OCI-LY1 (cell line): Measurements from ENCODE around the gene NSUN5.
A peak's percentile ranks its signal among the peaks of the same experiment; 100 is the strongest.
"Not testable (repeated sequence)": the region's sequence is repeated elsewhere in the genome, so short reads cannot be mapped to it uniquely, and the experiment has no call there.

Experiments used
- H2AFZ ChIP-seq: fragments of 200-600 bp; sonication (generic), shearing (Covaris generic); 2 replicates; pipeline ENCODE4 v1.6.0; 2014; ENCODE audit warnings: antibody characterized with exemption, mild to moderate bottlenecking, low read length
- H3F3A ChIP-seq: fragments of 200-600 bp; sonication (generic), shearing (Covaris generic); 2 replicates; pipeline ENCODE4 v1.6.0; 2014; ENCODE audit warnings: mild to moderate bottlenecking, antibody characterized with exemption, low read length, moderate library complexity; ENCODE audit not compliant: insufficient read depth
- H3K27ac ChIP-seq: fragments of 200-600 bp; sonication (generic); 2 replicates; pipeline ENCODE4 v1.5.1; 2014; ENCODE audit warnings: low read length, mixed run types, mild to moderate bottlenecking, low read depth; ENCODE audit not compliant: poor library complexity, severe bottlenecking
- H3K27me3 ChIP-seq: fragments of 200-600 bp; sonication (generic); 2 replicates; pipeline ENCODE4 v1.6.0; 2014; ENCODE audit warnings: antibody characterized with exemption, mild to moderate bottlenecking, low read length, moderate library complexity; ENCODE audit not compliant: insufficient read depth
- H3K36me3 ChIP-seq: fragments of 200-600 bp; sonication (generic); 2 replicates; pipeline ENCODE4 v1.6.1; 2014; ENCODE audit warnings: mild to moderate bottlenecking, antibody characterized with exemption, low read length, moderate library complexity, mixed read lengths; ENCODE audit not compliant: insufficient read depth
- H3K4me1 ChIP-seq: fragments of 200-600 bp; sonication (generic); 2 replicates; pipeline ENCODE4 v1.5.1; 2014; ENCODE audit warnings: mild to moderate bottlenecking, low read length, moderate library complexity; ENCODE audit not compliant: insufficient read depth, severe bottlenecking
- H3K4me2 ChIP-seq: fragments of 200-600 bp; sonication (generic), shearing (Covaris generic); 2 replicates; pipeline ENCODE4 v1.6.1; 2014; ENCODE audit warnings: low read length
- H3K4me3 ChIP-seq: fragments of 200-600 bp; sonication (generic); 2 replicates; pipeline ENCODE4 v1.5.1; 2014; ENCODE audit warnings: low read length, low read depth, mild to moderate bottlenecking, mixed read lengths; ENCODE audit not compliant: poor library complexity, severe bottlenecking
- H3K79me2 ChIP-seq: fragments of 200-600 bp; shearing (Covaris generic); 2 replicates; pipeline ENCODE4 v1.6.1; 2016; ENCODE audit warnings: mixed run types, low read length, mixed read lengths; ENCODE audit not compliant: insufficient read depth
- H3K9ac ChIP-seq: fragments of 200-600 bp; sonication (generic), shearing (Covaris generic); 2 replicates; pipeline ENCODE4 v1.6.1; 2014; ENCODE audit warnings: mild to moderate bottlenecking, low read length, mixed read lengths
- H3K9me2 ChIP-seq: fragments of 200-600 bp; sonication (generic), shearing (Covaris generic); 2 replicates; pipeline ENCODE4 v1.6.1; 2014; ENCODE audit warnings: low read depth, mild to moderate bottlenecking, low read length, mixed read lengths
- H3K9me3 ChIP-seq: fragments of 200-600 bp; shearing (Covaris generic); 2 replicates; pipeline ENCODE4 v1.6.1; 2014; ENCODE audit warnings: low read length, mixed read lengths
- H4K20me1 ChIP-seq: fragments of 200-600 bp; sonication (generic), shearing (Covaris generic); 2 replicates; pipeline ENCODE4 v1.6.0; 2016; ENCODE audit warnings: mild to moderate bottlenecking, low read length; ENCODE audit not compliant: insufficient read depth
- EZH2 ChIP-seq: fragments of 200-600 bp; sonication (generic), shearing (Covaris generic); IDR thresholded peaks from 2 replicates; pipeline ENCODE4 v1.8.0; 2017; ENCODE audit warnings: borderline replicate concordance, mixed run types, mild to moderate bottlenecking, antibody characterized with exemption, low read length, moderate library complexity, mixed read lengths
- TF ChIP-seq, protein P1 (sequence below): fragments of 200-600 bp; sonication (generic), shearing (Covaris generic); IDR thresholded peaks from 2 replicates; pipeline ENCODE4 v1.5.1; 2017; ENCODE audit warnings: mild to moderate bottlenecking, antibody characterized with exemption, low read length, moderate library complexity, mixed read lengths

Gene NSUN5

DNA sequence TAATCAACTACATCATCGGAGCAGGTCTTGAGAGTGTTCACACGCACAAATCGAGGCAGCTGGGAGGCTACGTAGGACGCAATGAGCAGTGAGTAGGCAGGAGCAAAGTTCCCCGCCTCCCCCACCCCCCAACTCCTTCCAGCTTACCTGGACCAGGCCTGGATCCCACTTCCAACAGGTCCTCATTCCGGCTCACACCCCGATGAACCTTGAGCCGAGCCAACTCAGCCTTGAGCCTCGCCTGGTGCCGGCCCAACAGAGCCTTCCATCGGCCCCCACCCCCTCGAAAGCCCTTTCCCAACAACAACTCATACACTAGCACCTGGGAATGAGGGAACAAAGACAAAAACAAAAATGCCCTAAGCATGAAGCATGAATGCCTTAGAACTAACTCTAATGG is 1.2 kb downstream of the NSUN5 start:
- Histone ChIP-seq H4K20me1 (no peaks in the 10 kb centered on the region), H3K9me2 (no peaks in the 10 kb centered on the region), H3K79me2 (peaks cover 21% of the 10 kb centered on the region), H3K27me3 (no peaks in the 10 kb centered on the region), H3K4me2 (peak overlapping the region; percentile 89), H3K4me1 (peaks cover 22% of the 10 kb centered on the region), H3K9ac (peak overlapping the region; percentile 79), H2AFZ (no peak overlapping the region), H3F3A (no peaks in the 10 kb centered on the region), H3K9me3 (no peaks in the 10 kb centered on the region; the same call in 1 of the 2 replicates), H3K36me3 (peaks cover 48% of the 10 kb centered on the region), H3K27ac (peak overlapping the region; percentile 41), H3K4me3 (peak overlapping the region; percentile 80)
- TF ChIP-seq EZH2 = no peak
- TF ChIP-seq, protein P1, sequence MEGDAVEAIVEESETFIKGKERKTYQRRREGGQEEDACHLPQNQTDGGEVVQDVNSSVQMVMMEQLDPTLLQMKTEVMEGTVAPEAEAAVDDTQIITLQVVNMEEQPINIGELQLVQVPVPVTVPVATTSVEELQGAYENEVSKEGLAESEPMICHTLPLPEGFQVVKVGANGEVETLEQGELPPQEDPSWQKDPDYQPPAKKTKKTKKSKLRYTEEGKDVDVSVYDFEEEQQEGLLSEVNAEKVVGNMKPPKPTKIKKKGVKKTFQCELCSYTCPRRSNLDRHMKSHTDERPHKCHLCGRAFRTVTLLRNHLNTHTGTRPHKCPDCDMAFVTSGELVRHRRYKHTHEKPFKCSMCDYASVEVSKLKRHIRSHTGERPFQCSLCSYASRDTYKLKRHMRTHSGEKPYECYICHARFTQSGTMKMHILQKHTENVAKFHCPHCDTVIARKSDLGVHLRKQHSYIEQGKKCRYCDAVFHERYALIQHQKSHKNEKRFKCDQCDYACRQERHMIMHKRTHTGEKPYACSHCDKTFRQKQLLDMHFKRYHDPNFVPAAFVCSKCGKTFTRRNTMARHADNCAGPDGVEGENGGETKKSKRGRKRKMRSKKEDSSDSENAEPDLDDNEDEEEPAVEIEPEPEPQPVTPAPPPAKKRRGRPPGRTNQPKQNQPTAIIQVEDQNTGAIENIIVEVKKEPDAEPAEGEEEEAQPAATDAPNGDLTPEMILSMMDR = no peak

DNA sequence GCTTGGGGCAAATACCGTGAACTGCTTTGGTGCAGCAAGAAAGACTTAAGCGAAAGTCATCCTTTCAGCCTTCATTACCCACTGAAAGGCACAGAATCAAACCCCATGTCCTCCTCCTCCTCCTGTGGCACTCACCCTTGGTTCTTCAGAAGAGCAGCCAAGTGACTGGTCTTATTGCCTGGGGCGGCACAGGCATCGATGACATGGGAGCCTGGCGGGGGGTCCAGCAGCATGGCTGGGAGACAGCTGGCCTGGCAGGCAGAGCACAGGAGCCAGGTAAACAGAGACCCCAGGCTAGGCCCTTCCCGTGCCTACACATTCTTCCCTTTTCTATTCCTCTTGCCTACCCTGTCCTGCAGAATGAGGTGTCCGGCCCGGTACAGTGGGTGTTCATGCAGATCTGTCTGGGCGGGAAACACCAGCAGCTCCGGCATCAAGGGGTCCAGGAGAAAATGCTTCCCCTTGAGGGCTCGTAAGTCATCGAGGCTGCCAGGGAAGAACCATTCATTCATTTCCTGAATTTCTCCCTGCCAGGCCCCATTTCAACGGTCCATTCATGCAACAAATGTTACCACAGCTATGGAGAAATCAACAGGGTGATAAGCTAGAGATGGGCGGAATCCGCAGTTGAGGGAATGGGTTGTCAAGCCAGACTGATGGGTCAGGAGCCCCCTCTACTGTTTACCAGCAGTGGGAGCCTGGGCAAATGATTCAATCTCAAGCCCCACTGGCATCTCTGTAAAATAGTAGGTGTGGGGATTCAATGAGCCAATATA is 3.8 kb downstream of the NSUN5 start:
- not testable (repeated sequence) for H3K9me2 ChIP-seq, H2AFZ ChIP-seq, H3K9me3 ChIP-seq, H3K9ac ChIP-seq, H3K27ac ChIP-seq, H3F3A ChIP-seq, H3K27me3 ChIP-seq, H3K4me2 ChIP-seq, H4K20me1 ChIP-seq, H3K4me3 ChIP-seq
- peaks cover 21% of the 10 kb centered on the region for H3K79me2 ChIP-seq
- peaks cover 22% of the 10 kb centered on the region for H3K4me1 ChIP-seq
- peaks cover 48% of the 10 kb centered on the region for H3K36me3 ChIP-seq

DNA sequence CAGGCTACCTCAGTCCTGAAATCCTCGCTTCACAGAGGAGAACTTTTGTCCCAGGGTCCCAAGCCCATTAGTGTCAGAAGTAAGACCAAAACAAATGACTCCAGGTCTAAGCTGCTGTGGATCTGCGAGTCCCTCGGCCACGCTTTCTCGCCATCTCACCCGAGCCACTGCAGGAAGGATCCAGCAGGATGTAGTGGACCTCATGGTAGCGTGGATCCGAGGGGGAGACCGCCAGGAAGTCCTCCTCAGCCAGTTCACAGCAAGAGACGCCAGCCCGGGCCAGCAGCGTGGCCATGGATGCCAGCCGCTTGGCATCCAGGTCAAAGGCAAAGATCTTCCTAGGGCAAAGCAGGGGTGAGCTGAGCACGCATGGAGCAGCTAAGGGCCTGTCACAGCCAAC is 4.6 kb downstream of the NSUN5 start:
- Histone ChIP-seq H4K20me1 (no peaks in the 10 kb centered on the region), H3F3A (no peaks in the 10 kb centered on the region), H3K4me3 (no peak overlapping the region), H2AFZ (no peak overlapping the region), H3K9me3 (no peaks in the 10 kb centered on the region), H3K4me1 (peaks cover 18% of the 10 kb centered on the region), H3K4me2 (no peak overlapping the region), H3K79me2 (peaks cover 21% of the 10 kb centered on the region), H3K36me3 (peaks cover 48% of the 10 kb centered on the region), H3K9ac (no peak overlapping the region), H3K27ac (no peak overlapping the region), H3K9me2 (no peaks in the 10 kb centered on the region), H3K27me3 (no peaks in the 10 kb centered on the region)
- no peak for TF ChIP-seq EZH2
- TF ChIP-seq, protein P1 = no peak

DNA sequence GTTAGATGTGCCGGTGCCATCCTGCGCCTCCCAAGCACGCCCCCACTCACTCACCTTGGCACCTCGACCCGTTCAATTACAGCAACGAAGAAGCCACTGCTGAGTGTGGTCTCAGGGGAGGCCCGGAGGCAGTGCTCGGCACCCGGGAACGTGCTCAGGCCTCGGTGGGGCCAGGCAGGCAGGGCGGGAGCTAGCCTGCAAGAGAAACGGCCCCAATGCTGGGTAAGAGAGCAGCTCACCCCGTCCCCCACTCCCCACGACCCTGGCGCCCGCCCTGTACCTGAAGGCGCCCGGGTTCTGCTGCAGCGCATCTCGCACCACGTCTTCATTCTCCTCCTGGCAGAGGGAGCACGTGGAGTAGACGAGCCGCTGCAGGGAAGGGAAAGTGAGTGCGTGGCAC is 5.1 kb downstream of the NSUN5 start:
- Histone ChIP-seq H3K27ac (no peak overlapping the region), H2AFZ (no peak overlapping the region), H3K9ac (no peak overlapping the region), H3K4me1 (peaks cover 15% of the 10 kb centered on the region), H4K20me1 (no peaks in the 10 kb centered on the region), H3K9me3 (no peaks in the 10 kb centered on the region), H3K27me3 (no peaks in the 10 kb centered on the region), H3F3A (no peaks in the 10 kb centered on the region), H3K79me2 (peaks cover 21% of the 10 kb centered on the region), H3K36me3 (peaks cover 48% of the 10 kb centered on the region), H3K4me2 (no peak overlapping the region), H3K9me2 (no peaks in the 10 kb centered on the region), H3K4me3 (no peak overlapping the region)
- no peak for TF ChIP-seq EZH2
- TF ChIP-seq, protein P1 = no peak

DNA sequence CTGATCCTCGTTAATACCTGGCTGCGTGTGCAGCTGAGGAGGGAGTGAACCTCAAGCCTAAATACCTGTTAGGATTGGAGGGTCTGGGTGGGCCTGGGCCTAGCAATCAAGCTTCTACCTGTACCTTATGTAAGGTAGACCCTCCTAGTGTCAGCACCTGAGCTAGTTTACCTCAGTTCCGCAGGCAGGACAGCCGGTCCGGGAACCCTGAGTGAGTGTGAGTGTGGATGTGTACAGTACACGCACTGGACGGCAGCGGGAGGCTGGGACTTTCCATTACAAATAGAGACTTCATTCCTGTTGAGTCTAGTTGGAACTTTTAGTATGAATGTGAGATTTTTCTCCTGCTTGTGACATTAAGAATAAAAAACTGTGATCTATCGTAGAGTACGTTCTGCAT is 5.8 kb downstream of the NSUN5 start:
- not testable (repeated sequence) for H3K27ac ChIP-seq, H3K9me3 ChIP-seq, H3K27me3 ChIP-seq, H4K20me1 ChIP-seq, H3K4me3 ChIP-seq, H3K9ac ChIP-seq, H3F3A ChIP-seq, H3K4me2 ChIP-seq, H2AFZ ChIP-seq, H3K9me2 ChIP-seq
- peaks cover 12% of the 10 kb centered on the region for H3K4me1 ChIP-seq
- peaks cover 15% of the 10 kb centered on the region for H3K79me2 ChIP-seq
- peaks cover 48% of the 10 kb centered on the region for H3K36me3 ChIP-seq
